SK-N-SH (cell line): ENCODE measurements around the gene WASHC1.
"Not testable (repeated sequence)": the region's sequence is repeated elsewhere in the genome, so short reads cannot be mapped to it uniquely, and the experiment has no call there.

Experiments used
- CTCF ChIP-seq: fragments of 200-600 bp; sonication (generic); IDR thresholded peaks from 2 replicates; pipeline ENCODE4 v1.6.1; 2017; ENCODE audit warnings: antibody characterized with exemption, mild to moderate bottlenecking, moderate library complexity
- EP300 ChIP-seq, 2 experiments: IDR thresholded peaks; 2 replicates each; pipeline versions ENCODE4 v1.4.0 to v1.6.1; 2012; ENCODE audit warnings: borderline replicate concordance in 1 of 2, low read depth in 1 of 2, low read length in 1 of 2
- EZH2phosphoT487 ChIP-seq: fragments of 200-600 bp; sonication (generic); IDR thresholded peaks from 2 replicates; pipeline ENCODE4 v1.6.1; 2017; ENCODE audit warnings: low read depth, mixed run types, mild to moderate bottlenecking, antibody characterized with exemption, moderate library complexity, borderline replicate concordance
- FOSL2 ChIP-seq: IDR thresholded peaks from 2 replicates; pipeline ENCODE4 v1.4.0; 2012; ENCODE audit warnings: low read depth, mild to moderate bottlenecking, moderate library complexity, borderline replicate concordance
- MAX ChIP-seq: IDR thresholded peaks from 2 replicates; pipeline ENCODE4 v1.4.0; 2012; ENCODE audit warnings: low read depth
- MEF2A ChIP-seq: IDR thresholded peaks from 2 replicates; pipeline ENCODE4 v1.4.0; 2012; ENCODE audit warnings: low read depth, borderline replicate concordance
- NFIC ChIP-seq: IDR thresholded peaks from 2 replicates; pipeline ENCODE4 v1.4.0; 2012; ENCODE audit warnings: borderline replicate concordance
- POLR2AphosphoS5 ChIP-seq: IDR thresholded peaks from 2 replicates; pipeline ENCODE4 v1.6.1; 2012; ENCODE audit warnings: low read depth, low read length
- RAD21 ChIP-seq: IDR thresholded peaks from 2 replicates; pipeline ENCODE4 v1.6.1; 2012; ENCODE audit warnings: mild to moderate bottlenecking, low read length
- REST ChIP-seq: IDR thresholded peaks from 2 replicates; pipeline ENCODE4 v1.6.1; 2012; ENCODE audit warnings: mild to moderate bottlenecking, low read depth, low read length, moderate library complexity
- TAF1 ChIP-seq: IDR thresholded peaks from 2 replicates; pipeline ENCODE4 v1.6.1; 2012; ENCODE audit warnings: low read depth, mild to moderate bottlenecking, low read length, moderate library complexity, borderline replicate concordance
- USF1 ChIP-seq: IDR thresholded peaks from 2 replicates; pipeline ENCODE4 v1.4.0; 2012; ENCODE audit warnings: low read depth, borderline replicate concordance
- USF2 ChIP-seq: fragments of 150-350 bp; IDR thresholded peaks from 2 replicates; pipeline ENCODE4 v1.6.1; 2017; ENCODE audit warnings: antibody characterized with exemption, low read length, low read depth, borderline replicate concordance
- YY1 ChIP-seq: IDR thresholded peaks from 2 replicates; pipeline ENCODE4 v1.4.0; 2012; ENCODE audit warnings: low read depth, mild to moderate bottlenecking

GRCh38 chr9:10653-11053, 18.6 kb downstream of the WASHC1 start:
- TF ChIP-seq TAF1; NFIC; MAX; EZH2phosphoT487; REST; POLR2AphosphoS5; CTCF; USF2; EP300 (IDR thresholded peaks at IDR 0.05; ENCODE audit: borderline replicate concordance in 1 of 2, low read depth in 1 of 2, low read length in 1 of 2); USF1; YY1; RAD21; MEF2A; FOSL2: not testable (repeated sequence)
